SKM-1 treated with dmso at 0.1 percent for 144 hours (cell line): ENCODE results near the gene TTC9C.
"Not testable (repeated sequence)": the region's sequence is repeated elsewhere in the genome, so short reads cannot be mapped to it uniquely, and the experiment has no call there.

Source experiments
- DNase-seq: peaks from one replicate; lab custom pipeline; 2025; ENCODE audit not compliant: unreplicated experiment; lab: John Stamatoyannopoulos, UW

TTC9C gene

GRCh38 chr11:62749931-62750330, 21.6 kb downstream of the TTC9C start:
- not testable (repeated sequence) for DNase-seq

GRCh38 chr11:62752177-62752785, 24.0 kb downstream of the TTC9C start:
- DNase-seq: no peak

GRCh38 chr11:62752994-62753735, 24.9 kb downstream of the TTC9C start:
- no peak for DNase-seq

- DNase-seq: peak; percentile 100
These were observed 25.7 kb downstream of the TTC9C start, which contains the start of gene ZBTB3 for GRCh38 chr11:62753736-62754603. TSS of gene ZBTB3 (minus strand) at chr11:62754160. CDS start at chr11:62753664, 496 bp downstream.

GRCh38 chr11:62755086-62755615, 26.9 kb downstream of the TTC9C start:
- DNase-seq: no peak

- DNase-seq: no peak
These were observed 29.8 kb downstream of the TTC9C start for GRCh38 chr11:62757846-62758788.

- DNase-seq: not testable (repeated sequence)
These were observed 32.6 kb downstream of the TTC9C start for GRCh38 chr11:62760867-62761227.

GRCh38 chr11:62770778-62771143, 42.5 kb downstream of the TTC9C start:
- DNase-seq: no peak

GRCh38 chr11:62771144-62772021, 43.1 kb downstream of the TTC9C start, which contains the start of gene TAF6L:
TSS of gene TAF6L (plus strand) at chr11:62771396. CDS start at chr11:62775784, 4,388 bp downstream.
- DNase-seq: peak; percentile 83

GRCh38 chr11:62774407-62774806, 46.1 kb downstream of the TTC9C start:
- no peak for DNase-seq

- no peak for DNase-seq
These were observed 47.4 kb downstream of the TTC9C start for GRCh38 chr11:62775646-62776045.

- no peak for DNase-seq
These were observed 49.1 kb downstream of the TTC9C start for GRCh38 chr11:62777389-62777788.

- no peak for DNase-seq
These were observed 50.2 kb downstream of the TTC9C start for GRCh38 chr11:62778441-62778840.

GRCh38 chr11:62782753-62783152, 54.5 kb downstream of the TTC9C start:
- DNase-seq: no peak

GRCh38 chr11:62786318-62787004, 58.2 kb downstream of the TTC9C start:
- DNase-seq: peak; percentile 87

- DNase-seq: peak; percentile 94
These were observed 58.9 kb downstream of the TTC9C start, which contains the start of gene TMEM179B for GRCh38 chr11:62787005-62787759. TSS of gene TMEM179B (plus strand) at chr11:62787402. CDS start at chr11:62787432, 30 bp downstream.
